NCI-H2196 (cell line): Measurements from ENCODE around the gene KCNH1.
"Not testable (repeated sequence)": the region's sequence is repeated elsewhere in the genome, so short reads cannot be mapped to it uniquely, and the experiment has no call there.

Experiments used
- DNase-seq: peaks from one replicate; lab custom pipeline; 2025; ENCODE audit not compliant: unreplicated experiment; lab: John Stamatoyannopoulos, UW

KCNH1 gene

DNA sequence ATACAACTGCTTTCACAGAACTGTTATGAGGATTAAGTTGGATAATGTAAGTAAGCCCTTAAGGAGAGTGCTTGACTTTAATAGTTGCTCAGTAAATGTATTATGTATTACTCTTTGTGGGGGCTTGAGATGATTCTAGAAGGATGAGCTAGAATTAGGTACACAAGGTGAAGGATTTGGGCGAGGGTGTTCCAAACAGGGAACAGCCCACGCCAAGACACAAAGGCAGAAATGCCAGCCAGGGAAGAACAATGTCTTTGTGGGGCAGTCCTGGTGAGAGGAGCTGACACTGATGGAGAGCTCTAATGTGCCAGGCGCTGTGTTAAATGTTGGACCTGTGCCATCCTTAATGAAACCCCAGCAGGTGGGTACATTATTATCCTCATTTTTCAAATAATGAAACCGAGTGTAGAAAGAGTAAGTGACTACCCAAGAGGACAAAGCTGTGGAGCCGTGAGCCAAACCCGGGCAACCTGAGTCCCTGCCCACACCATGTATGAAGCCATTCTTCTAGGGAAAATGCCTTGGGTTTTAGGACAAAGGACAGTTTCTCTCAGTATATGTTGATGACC lies 442.8 kb downstream of the KCNH1 start:
- DNase-seq = no peak

DNA sequence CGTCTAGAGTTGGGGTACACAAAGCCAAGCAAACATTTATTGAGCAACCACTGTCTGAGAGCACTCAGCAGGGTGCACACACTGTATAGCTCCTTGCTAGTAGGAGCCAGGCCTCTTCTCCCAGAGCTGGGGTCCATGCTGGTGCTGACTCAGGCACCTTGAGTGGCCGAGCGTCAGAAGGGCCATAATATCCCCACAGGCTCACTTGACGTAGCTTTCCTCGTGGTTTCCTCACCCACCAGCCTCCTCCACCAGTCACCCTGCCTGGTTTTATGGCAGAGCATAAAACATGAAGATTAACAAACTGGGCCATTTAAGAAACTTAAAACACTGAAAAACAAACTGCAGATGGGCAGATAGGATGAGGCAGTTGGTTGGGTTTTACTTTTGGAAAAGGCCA lies 443.7 kb downstream of the KCNH1 start:
- no peak for DNase-seq

DNA sequence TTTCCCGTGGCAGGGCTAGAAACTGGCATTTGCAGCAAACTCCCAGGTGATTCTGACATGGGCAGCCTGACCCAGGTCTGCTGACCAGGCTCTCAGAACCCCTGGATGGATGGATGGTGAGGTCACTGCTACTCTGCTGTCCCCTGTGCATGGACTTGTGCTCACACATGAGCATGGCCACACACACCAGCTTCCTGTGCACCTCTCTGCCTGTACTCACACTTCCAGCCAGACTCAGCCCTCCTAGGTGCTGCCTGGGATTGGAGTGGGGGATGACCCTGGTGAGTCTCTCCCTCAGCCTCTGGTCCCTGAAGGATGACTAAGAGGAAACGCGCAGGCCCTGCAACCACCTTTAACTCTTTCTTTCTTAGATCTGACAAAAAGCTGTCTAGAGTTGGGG lies 444.1 kb downstream of the KCNH1 start:
- DNase-seq = no peak

DNA sequence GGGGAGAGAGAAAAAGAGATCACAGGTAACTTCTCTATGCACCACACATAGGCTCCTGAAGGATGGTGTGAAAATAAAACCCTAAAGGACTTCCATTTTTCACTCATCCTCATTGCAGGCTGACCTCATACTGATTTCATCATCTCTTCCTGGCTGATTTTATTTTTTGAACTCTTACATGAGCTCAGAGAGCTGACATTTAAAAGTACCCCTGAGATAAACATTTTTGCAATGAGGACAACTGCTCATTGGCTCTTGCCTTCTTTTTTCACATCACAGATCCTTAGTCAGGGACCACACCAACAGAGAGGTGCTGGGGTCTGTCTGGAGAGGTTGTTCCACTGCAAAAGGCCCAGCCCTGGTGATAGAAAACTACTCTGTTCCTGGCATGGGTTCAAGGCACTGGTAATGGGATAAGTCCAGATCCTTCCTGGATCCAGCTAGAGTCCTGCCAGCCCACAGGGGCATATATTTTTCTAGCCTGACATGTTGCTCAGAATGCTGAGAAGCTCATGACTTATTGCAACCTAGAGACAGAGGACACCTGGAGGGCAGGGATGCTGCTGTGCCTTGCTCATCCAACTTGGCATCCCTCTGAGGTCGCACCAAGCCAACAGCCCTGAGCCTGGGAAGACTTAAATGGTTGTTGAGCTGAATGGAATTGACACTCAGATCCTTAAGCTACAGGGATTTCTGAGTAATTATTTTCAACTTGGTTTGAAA lies 445.3 kb downstream of the KCNH1 start:
- no peak for DNase-seq

GRCh38 chr1:210687582-210688279 lies 446.2 kb downstream of the KCNH1 start:
- no peak for DNase-seq

DNA sequence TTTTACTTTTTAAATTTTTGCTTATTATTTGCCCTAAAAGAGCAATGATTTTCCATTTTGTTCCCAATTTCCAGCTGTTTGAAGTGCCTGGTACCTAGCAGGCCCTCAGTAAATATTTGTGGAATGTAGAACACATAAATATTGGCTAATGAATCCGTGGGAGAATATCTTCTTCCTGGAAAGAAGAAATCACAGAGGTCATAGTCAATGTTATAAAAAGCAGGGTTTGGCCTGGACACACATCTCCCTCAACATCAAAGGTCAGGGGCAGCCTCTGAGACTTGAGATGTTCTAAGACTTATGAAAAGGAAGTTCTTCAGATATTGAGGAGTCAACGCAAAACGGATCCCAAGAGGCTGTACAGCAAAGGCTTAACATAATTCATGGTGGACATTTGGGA lies 447.1 kb downstream of the KCNH1 start:
- DNase-seq = no peak

DNA sequence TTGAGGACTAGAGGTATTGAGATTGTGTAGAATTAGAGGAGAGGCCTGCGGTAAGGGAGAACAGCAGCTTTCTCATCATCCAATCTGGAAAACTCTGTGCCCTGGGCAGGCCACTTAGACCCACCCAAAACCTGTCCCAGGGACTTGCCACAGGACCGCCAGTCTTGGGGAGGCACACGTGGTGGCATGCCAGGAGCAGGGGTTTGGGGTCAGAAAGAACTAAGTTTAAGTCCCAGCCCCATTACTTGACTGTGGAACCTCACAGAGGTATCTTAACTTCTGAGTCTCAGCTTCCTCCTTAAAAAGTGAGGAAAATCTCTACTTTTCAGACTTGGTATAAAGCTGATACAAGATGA lies 448.7 kb downstream of the KCNH1 start:
- DNase-seq = no peak

GRCh38 chr1:210684466-210685294 lies 449.3 kb downstream of the KCNH1 start:
- no peak for DNase-seq

- DNase-seq = no peak
These were observed 450.4 kb downstream of the KCNH1 start for GRCh38 chr1:210683403-210684047.

DNA sequence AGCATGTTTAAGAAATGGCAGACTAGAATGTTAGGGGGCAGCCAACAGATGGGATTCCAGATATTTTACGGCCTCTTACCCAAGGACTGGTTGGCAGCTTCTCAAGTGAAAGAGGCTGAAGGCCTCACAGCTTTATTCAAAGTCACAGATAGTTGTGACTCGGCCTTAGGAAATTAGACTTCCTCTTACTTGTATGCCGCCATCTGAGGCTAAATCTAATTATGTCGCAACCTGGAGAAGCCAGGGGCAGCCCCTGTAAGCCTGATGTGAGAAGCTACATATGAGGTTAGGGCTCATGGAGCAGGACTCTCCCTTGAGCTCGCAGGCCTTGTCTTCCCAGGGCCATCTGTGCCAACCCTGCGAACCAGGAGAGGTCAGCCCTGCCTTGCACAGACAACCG lies 452.8 kb downstream of the KCNH1 start:
- no peak for DNase-seq

DNA sequence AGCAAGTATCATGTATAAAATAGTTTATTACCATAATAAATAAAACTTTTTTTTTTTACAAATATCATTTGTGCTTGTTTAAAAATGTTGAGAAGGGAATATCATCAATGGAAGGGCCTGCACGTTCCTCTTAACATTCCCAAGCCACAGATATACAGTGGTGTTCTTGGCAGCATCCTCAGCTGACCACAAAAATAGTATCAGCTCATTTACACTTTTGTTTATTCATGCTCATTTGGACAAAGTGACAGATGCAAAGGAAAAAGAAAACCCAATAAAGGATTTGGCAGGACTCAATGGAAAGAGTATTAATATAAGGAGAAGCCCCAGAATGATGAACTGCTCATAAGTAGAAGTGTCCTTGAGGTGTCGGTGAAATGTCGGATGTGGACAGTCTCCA lies 455.6 kb downstream of the KCNH1 start:
- DNase-seq = no peak

- no peak for DNase-seq
These were observed 456.4 kb downstream of the KCNH1 start for GRCh38 chr1:210677533-210677932.

GRCh38 chr1:210676539-210676938 lies 457.4 kb downstream of the KCNH1 start:
- no peak for DNase-seq

DNA sequence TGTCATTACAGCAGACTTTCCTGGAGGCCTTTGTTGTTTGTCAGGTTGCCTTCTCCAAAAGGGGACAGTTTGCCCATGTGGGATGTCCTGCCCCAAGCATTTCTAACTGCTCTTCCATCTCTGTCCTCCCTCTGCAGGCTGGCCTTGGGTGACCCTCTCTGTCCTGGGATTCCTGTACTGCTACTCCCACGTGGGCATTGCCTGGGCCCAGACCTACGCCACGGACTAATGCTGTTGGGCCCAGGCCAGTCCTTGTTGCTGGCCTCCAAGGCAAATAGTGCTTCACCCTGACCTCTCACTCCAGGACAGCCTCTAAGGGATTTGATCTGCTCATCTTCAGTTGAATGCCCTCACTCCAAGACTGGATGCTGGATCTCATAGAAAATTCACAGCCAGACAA lies 459.8 kb downstream of the KCNH1 start:
- DNase-seq = no peak

DNA sequence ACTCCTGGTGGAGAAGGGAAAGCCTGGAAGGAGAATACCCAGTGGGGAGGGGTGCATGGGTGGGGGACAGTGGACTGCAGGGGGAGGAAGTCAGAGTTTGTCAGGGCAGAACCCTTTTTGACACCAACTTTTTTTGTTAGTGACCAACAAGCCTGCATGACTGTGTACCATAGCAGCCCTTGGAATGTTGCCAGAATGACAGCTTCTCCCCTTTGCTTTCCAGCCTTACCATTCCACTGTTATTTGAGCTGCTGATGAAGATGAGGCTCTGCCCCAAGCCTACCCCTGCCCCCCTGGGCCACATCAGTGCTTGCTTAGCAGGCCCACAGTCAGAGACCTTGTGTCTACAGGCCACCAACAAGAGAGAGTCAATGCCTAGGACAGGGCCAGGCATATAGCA lies 464.0 kb downstream of the KCNH1 start:
- peak; percentile 18 for DNase-seq

GRCh38 chr1:210663730-210664573 lies 470.0 kb downstream of the KCNH1 start:
- peak; percentile 48 for DNase-seq

DNA sequence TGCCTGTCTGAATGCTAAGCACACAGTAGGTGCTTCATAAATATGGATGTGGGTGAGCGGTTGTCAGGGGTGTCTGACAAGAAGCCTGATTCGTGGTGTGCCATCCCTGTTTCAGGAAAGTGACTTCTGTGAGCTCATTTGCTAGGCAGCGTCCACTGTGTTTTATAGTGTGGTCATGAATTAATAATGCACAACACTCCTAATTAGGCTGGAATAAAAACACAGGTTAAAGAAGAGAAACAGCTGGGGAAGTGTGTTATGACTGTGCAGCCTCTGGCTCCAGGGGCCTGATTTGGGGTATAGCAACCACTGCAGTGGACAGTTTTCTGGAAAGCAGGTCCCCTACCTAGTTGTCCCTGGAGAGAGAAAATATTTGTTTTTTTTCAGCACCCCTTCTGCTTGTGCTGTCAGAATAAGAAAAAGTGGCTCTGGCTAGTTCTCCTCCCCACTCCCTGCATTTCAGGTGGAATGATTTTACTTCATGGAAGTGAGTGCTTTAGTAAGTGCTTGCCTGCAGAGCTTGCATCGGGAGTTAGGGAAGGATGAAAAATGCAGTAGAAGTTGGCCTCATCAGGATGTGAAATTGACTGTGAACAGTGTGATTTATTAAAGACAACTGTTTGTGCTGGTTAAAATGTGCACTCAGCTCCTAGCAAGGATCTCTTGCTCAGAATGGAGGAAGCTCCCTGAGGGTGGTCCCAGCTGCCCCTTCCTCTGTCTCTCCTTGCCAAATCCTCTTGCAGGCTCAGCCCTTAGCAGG lies 471.5 kb downstream of the KCNH1 start:
- DNase-seq = no peak

DNA sequence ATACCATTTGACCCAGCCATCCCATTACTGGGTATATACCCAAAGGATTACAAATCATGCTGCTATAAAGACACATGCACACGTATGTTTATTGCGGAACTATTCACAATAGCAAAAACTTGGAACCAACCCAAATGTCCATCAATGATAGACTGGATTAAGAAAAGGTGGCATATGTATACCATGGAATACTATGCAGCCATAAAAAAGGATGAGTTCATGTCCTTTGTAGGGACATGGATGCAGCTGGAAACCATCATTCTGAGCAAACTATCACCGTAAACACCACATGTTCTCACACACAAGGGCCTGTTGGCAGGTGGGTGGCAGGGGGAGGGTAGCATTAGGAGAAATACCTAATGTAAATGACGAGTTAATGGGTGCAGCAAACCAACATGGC lies 472.4 kb downstream of the KCNH1 start:
- DNase-seq = not testable (repeated sequence)

GRCh38 chr1:210657806-210658205 lies 476.1 kb downstream of the KCNH1 start:
- DNase-seq = no peak

DNA sequence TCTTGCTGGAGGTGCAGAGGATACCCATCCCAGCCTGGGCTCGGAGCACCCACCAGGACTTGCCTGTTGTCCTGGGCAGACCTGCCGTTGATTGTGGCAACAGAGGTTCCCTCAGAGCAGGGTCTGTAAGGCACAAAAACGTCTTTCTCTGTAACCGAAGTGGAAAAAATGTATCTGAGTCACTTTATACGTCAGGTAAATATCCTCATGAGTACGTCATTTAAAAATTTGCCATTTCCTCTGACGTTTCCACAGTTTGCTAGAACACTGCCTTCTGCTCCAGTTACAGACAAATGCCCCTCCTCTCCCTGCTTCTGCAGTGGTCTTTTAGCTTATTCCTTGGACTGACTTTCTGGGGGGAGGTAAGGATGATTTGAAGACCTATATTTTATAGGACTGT lies 478.4 kb downstream of the KCNH1 start:
- no peak for DNase-seq
